HG02623 (cell line): ENCODE measurements around the gene TMPRSS12.
"Not testable (repeated sequence)": the region's sequence is repeated elsewhere in the genome, so short reads cannot be mapped to it uniquely, and the experiment has no call there.

Experiments
- ATAC-seq: cut with Tn5 transposase; IDR thresholded peaks from one replicate; pipeline ENCODE4 v1.9.1; 2021; ENCODE audit warnings: moderate library complexity; ENCODE audit not compliant: unreplicated experiment

TMPRSS12 gene

GRCh38 chr12:50925920-50926319 is 83.2 kb downstream of the TMPRSS12 start:
- ATAC-seq: no peak

DNA sequence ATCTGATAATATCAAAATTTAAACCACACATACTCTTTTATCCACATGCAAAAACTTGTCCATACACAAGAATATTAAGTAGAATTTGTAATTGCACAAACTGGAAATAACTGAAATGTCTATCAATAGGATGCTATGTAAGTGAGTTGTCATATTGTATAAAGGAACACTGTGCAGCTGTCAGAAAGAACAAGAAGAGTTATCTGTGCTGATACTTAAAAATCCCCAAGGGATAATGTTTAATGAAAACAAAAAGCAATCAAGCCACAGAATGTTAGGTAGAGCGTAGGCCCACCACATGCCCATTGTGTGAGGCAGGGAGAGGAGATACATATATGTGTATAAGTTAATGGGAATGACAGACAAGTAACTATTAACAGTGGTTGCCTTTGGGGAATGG is 83.7 kb downstream of the TMPRSS12 start:
- ATAC-seq: no peak

GRCh38 chr12:50926932-50927331 is 84.2 kb downstream of the TMPRSS12 start:
- not testable (repeated sequence) for ATAC-seq

GRCh38 chr12:50927356-50927755 is 84.6 kb downstream of the TMPRSS12 start:
- ATAC-seq: no peak

DNA sequence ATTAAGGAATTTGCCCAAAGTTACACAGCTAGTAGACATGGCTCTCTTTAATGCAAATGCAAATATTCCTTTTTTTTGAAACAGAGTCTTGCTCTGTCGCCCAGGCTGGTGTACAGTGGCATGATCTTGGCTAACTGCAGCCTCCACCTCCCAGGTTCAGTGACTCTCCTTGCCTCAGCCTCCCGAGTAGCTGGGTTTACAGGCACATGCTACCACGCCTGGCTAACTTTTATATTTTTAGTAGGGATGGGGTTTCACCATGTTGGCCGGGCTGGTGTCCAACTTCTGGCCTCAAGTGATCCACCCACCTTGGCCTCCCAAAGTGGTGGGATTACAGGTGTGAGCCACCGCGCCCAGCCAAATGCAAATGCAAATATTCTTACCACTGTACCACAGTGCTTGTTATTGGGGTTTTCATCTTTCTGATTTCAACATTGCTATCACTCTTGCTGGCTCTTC is 85.1 kb downstream of the TMPRSS12 start:
- ATAC-seq: no peak

- ATAC-seq: no peak
Measured at GRCh38 chr12:50928392-50928791, 85.7 kb downstream of the TMPRSS12 start.

DNA sequence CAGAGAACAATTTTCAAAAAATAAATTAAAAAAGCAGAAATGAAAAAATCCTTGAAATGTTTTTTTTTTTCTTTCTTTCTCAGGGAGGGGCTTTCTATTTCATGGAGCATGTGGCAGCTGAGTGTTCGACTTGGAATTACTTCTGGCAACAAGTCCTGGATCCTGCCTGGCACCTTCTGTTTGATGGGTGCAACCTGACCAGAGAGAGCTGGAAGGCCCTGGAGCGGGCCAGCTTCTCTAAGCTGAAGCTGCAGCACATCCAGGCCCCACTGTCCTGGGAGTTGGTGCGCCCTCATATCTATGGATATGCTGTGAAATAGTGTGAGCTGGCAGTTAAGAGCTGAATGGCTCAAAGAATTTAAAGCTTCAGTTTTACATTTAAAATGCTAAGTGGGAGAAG is 87.1 kb downstream of the TMPRSS12 start:
- no peak for ATAC-seq

DNA sequence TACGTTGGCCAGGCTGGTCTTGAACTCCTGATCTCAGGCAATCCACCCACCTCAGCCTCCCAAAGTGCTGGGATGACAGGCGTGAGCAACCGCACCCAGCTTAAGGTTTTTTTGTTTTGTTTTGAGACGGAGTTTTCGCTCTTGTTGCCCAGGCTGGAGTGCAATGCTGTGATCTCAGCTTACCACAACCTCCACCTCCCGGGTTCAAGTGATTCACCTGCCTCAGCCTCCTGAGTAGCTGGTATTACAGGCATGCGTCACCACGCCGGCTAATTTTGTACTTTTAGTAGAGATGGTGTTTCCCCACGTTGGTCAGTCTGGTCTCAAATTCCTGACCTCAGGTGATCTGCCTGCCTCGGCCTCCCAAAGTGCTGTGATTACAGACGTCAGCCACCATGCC is 87.8 kb downstream of the TMPRSS12 start:
- not testable (repeated sequence) for ATAC-seq

GRCh38 chr12:50932787-50933280 is 90.1 kb downstream of the TMPRSS12 start:
- ATAC-seq: no peak

GRCh38 chr12:50933459-50934124 is 90.9 kb downstream of the TMPRSS12 start:
- no peak for ATAC-seq

GRCh38 chr12:50934371-50934851 is 91.7 kb downstream of the TMPRSS12 start:
- no peak for ATAC-seq

DNA sequence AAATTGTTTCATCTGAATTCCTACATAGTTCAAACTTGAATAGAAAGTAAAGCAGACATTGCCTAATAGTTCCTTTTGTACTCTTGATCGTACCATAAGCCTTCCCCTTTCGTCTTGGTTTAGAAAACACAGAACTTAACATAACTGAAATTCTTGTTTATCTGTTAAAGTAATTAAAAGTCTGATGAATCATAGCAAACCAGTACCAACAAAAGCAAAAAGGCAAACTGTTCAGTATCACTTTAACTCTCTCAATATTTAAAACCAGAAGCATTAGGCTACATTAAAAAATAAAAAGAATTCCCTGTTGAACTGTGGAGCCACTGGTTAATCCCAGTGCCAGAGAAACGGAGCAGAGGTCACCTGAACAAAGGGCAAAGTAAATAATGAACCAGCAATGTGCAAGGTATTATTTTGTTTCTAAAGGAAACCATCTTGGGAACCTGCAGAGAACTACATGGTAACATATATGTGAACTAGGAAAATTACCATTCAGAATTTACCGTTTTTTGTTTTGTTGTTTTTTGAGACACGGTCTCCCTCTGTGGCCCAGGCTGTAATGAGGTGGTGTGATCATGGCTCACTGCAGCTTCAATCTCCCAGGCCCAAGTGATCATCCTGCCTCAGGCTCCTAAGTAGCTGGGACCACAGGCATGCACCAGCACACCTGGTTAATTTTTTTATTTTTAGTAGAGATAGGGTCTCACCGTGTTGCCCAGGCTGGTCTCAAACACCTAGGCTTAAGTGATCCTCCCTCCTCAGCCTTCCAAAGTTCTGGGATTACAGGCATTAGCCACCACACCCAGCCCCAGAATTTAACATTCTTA is 92.5 kb downstream of the TMPRSS12 start:
- ATAC-seq: no peak

DNA sequence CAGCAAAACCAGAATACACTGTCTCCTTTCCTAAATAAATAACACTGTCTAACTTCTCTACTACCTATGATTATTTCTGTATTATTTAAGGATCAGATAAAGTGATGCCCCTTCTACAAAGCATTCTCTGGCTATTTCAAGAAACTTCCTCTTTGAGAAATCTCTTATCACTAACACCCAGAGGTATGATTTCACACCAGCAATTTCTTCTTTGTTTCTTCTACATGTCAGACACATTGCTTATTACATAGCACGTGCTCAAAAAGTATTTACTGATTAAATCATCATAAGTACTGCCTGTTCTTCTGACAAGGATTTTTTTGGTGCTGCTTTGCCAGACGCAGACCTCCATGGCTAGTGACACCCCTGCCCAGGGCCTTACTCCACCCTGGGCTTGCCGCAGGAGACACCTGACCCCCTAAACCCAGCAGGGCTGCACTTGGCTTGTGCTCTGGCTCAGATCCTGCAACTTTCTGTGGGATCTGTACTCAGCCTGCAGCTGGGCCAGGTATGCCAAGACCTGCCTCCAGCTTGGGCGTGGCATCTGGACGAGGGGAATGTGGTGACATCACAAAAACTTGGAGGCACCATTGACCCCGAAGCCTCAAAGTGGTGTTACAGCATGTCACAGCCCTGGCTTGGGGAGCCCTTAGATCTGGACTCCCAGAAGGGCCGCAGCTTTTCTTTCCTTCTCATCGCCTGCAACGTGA is 94.2 kb downstream of the TMPRSS12 start:
- no peak for ATAC-seq
